ENCODE measurements around the gene ZSCAN10. TPM values are rescaled to one million over a fixed set of nuclear protein-coding genes. Genes with fewer than 3 reads are reported as not detected.

ZSCAN10 gene
- total RNA-seq, 4 donors from 2014 or later: not detected

- DNase-seq (ENCODE audit: low spot score in 2 of 2): no peak
- H3K4me3 ChIP-seq: no peak overlapping the region
- H3K27me3 ChIP-seq: no peaks in the 10 kb centered on the region
- no peaks in the 10 kb centered on the region for H3K9me3 ChIP-seq
- 88 to 95% methylated on average over 14 of the region's 14 CpGs for WGBS, 2 donors
- peaks cover 0 to 27% (median 8%) of the 10 kb centered on the region in 4 donors for H3K4me1 ChIP-seq
- peaks cover 0 to 65% (median 0%) of the 10 kb centered on the region in 3 donors for H3K36me3 ChIP-seq
- TF ChIP-seq POLR2A (IDR thresholded peaks at IDR 0.05) (no peak), EP300 (IDR thresholded peaks at IDR 0.05) (no peak), CTCF (IDR thresholded peaks at IDR 0.05) (no peak)
- H3K27ac ChIP-seq: no peak overlapping the region
Observed at GRCh38 chr16:3138823-3139426, 39.8 kb upstream of the ZSCAN10 start.

- Histone ChIP-seq H3K27me3 (no peaks in the 10 kb centered on the region), H3K9me3 (no peaks in the 10 kb centered on the region), H3K4me3 (no peak overlapping the region), H3K27ac (no peak overlapping the region), H3K36me3 (peaks cover 0 to 65% (median 0%) of the 10 kb centered on the region in 3 donors), H3K4me1 (peaks cover 0 to 33% (median 10%) of the 10 kb centered on the region in 4 donors)
- TF ChIP-seq POLR2A (IDR thresholded peaks at IDR 0.05): no peak
- 82 to 85% methylated on average over 15 to 20 of the region's 21 CpGs for WGBS, 2 donors
- DNase-seq (ENCODE audit: low spot score in 2 of 2): no peak
Observed at GRCh38 chr16:3138342-3138741, 39.2 kb upstream of the ZSCAN10 start.

- Histone ChIP-seq H3K27ac (no peak overlapping the region), H3K4me1 (peaks cover 0 to 38% (median 10%) of the 10 kb centered on the region in 4 donors), H3K9me3 (no peaks in the 10 kb centered on the region), H3K4me3 (no peak overlapping the region), H3K27me3 (no peaks in the 10 kb centered on the region), H3K36me3 (peaks cover 0 to 54% (median 0%) of the 10 kb centered on the region in 3 donors)
- no peak for DNase-seq (ENCODE audit: low spot score in 2 of 2)
- TF ChIP-seq EP300 (IDR thresholded peaks at IDR 0.05): no peak
- TF ChIP-seq CTCF (IDR thresholded peaks at IDR 0.05): no peak
- no peak for TF ChIP-seq POLR2A (IDR thresholded peaks at IDR 0.05)
- 92 to 94% methylated on average over 7 to 13 of the region's 13 CpGs for WGBS, 2 donors
Observed at GRCh38 chr16:3137267-3137666, 38.2 kb upstream of the ZSCAN10 start.

GRCh38 chr16:3135126-3135715 is 36.1 kb upstream of the ZSCAN10 start:
- Histone ChIP-seq H3K4me1 (peaks cover 0 to 46% (median 10%) of the 10 kb centered on the region in 4 donors), H3K9me3 (no peaks in the 10 kb centered on the region), H3K4me3 (peak overlapping the region; percentile 84 to 96 (median 90)), H3K27ac (peak overlapping the region; percentile 84 to 97 (median 95)), H3K36me3 (peaks cover 0 to 50% (median 0%) of the 10 kb centered on the region in 3 donors), H3K27me3 (no peaks in the 10 kb centered on the region)
- 0% methylated on average over 16 to 42 of the region's 43 CpGs for WGBS, 2 donors
- DNase-seq (ENCODE audit: low spot score in 2 of 2): no peak
- TF ChIP-seq CTCF (IDR thresholded peaks at IDR 0.05) (no peak), POLR2A (IDR thresholded peaks at IDR 0.05) (no peak), EP300 (IDR thresholded peaks at IDR 0.05) (no peak)

GRCh38 chr16:3134338-3135125 is 35.4 kb upstream of the ZSCAN10 start, which contains the start of gene ZNF213:
Gene ZNF213 (plus strand): TSS chr16:3135029. CDS start chr16:3137281, 2,252 bp downstream.
- peak in 2 of 5 experiments; percentile 32 to 34 for TF ChIP-seq CTCF (IDR thresholded peaks at IDR 0.05)
- TF ChIP-seq POLR2A (IDR thresholded peaks at IDR 0.05): peak; percentile 73 to 89
- peak; percentile 81 to 96 for TF ChIP-seq EP300 (IDR thresholded peaks at IDR 0.05)
- DNase-seq (ENCODE audit: low spot score in 2 of 2): peak; percentile 91 to 93
- WGBS, 2 donors: 0 to 1% methylated on average over 40 to 45 of the region's 63 CpGs
- Histone ChIP-seq H3K36me3 (peaks cover 0 to 43% (median 0%) of the 10 kb centered on the region in 3 donors), H3K27ac (peak within 1 kb of the TSS; percentile 84 to 97 (median 95)), H3K9me3 (no peaks in the 10 kb centered on the region), H3K4me1 (peaks cover 0 to 51% (median 13%) of the 10 kb centered on the region in 4 donors), H3K27me3 (no peaks in the 10 kb centered on the region), H3K4me3 (peak within 1 kb of the TSS; percentile 84 to 96 (median 90))
